ENCODE results near the gene CROCC2. TPM values are rescaled to one million over a fixed set of nuclear protein-coding genes. Genes with fewer than 3 reads are reported as not detected.

Gene CROCC2
- total and polyA plus RNA-seq, 2 of the 13 experiments (the other 11 are each of a cell fraction or from before 2014, with no cell fraction given) = not detected

DNA sequence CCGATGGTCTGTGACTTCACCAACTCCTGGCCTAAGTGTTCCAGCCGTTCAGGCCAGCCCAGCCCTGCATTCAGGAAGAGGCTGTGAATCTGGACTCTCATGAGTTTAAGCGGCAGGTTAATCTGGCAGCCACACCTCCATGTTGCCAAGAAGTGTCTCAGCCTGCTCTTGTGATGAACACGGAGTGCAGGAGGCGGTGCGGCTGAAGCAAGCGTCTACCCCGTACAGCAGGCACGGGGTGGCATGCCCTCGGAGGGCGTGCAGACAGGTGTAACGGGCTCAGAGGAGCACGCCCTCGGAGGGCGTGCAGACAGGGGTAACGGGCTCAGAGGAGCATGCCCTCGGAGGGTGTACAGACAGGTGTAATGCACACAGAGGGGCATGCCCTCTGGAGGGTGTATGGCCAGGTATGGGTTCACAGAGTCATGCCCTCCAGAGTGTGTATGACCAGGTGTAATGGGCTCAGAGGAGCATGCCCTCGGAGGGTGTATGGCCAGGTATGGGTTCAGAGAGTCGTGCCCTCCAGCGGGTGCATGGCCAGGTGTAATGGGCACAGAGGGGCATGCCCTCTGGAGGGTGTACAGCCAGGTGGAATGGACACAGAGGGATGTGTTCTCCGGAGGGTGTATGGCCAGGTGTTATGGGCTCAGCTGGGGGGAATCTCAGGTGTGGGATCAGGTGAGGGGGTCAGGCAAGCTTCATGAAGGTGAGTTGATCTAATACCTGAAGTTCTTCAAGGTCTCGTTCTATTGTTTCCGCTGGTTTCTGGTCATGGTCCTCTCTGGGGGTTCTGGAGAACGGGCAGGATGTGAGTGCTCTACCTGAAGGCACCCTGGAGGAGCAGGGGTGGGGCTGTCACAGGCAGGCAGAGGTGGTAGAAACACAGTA lies 22.6 kb downstream of the CROCC2 start (continued):
- TF ChIP-seq ATF7 (IDR thresholded peaks at IDR 0.05) (no peak), ATF7 (CRISPR knock-in tag; IDR thresholded peaks at IDR 0.05) (no peak), FOSL1 (CRISPR knock-in tag; IDR thresholded peaks at IDR 0.05; ENCODE audit: borderline replicate concordance) (no peak)

DNA sequence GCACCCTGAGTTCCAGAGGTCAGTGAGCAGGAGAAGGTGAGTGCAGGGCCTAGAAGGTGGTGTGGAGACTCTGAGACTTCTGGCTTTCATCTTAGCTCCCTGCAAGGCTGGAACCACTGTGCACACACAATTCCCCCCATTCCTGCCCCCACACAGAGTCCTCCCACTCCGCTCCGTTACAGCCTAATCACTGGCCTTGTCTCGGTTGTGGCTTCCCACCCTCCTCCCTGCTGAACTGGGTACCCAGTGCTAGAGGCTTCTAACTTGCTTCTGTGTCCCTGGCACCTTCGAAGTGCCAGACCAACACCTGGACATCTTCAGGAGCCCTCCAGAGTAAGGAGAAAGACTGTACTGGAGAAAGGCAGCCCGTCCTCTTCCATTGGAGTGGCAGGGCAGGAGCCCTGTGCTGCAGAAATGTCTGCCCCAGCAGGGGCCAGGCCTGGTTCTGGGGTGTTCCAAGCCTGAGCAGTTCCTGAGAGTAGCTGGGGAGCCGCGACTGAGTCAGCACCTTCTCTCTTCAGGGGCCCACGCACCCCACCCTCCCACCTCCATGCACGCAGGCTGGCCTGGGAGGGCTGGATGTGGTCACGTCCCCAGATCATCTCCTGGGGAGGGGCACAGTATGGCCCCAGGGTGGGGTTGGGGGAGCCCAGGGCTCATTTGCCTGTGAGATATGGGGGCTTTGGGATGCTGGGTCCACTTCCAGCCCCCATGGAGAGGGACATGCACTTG lies 23.4 kb downstream of the CROCC2 start:
- ChIA-PET CTCF (ENCODE audit: low intra/inter-chr PET ratio, low total read pairs) (no interaction called here), POLR2A (no interaction called here)
- Histone ChIP-seq H3K9ac (ENCODE audit: insufficient read depth, low read depth, low read length) (no peak overlapping the region), H3K27me3 (ENCODE audit: control insufficient read depth in 1 of 2, insufficient read depth in 2 of 2, low read length in 2 of 2) (peaks cover 32 to 92% of the 10 kb centered on the region in 2 experiments), H3K9me3 (ENCODE audit: low read length) (no peaks in the 10 kb centered on the region), H3K79me2 (ENCODE audit: insufficient read depth, low read length) (no peaks in the 10 kb centered on the region), H3K36me3 (replicated peaks in 1 of 2; ENCODE audit: control insufficient read depth in 1 of 2, insufficient read depth in 2 of 2, low read length in 2 of 2) (no peaks in the 10 kb centered on the region), H3K4me1 (ENCODE audit: insufficient read depth, low read length) (peaks cover 10% of the 10 kb centered on the region; the same call in 1 of the 2 replicates), H2AFZ (ENCODE audit: low read length) (no peak overlapping the region), H3K4me3 (replicated peaks in 1 of 3; ENCODE audit: insufficient read depth in 1 of 3, low read depth in 2 of 3, low read length in 3 of 3) (no peak overlapping the region), H3K4me2 (ENCODE audit: low read depth, low read length) (no peak overlapping the region), H4K20me1 (ENCODE audit: insufficient read depth, low read length) (no peaks in the 10 kb centered on the region), H3K27ac (ENCODE audit: extremely low read length, insufficient read depth, low read length) (no peak overlapping the region)
- intact Hi-C loops (cut with micrococcal nuclease; ENCODE audit: unreplicated experiment) (no loop called here), in situ Hi-C loops (cut with HindIII; ENCODE audit: extremely low pct_ligation_motif_present, low pct_unique_long_range_greater_than_20kb) (no loop called here)
- ATAC-seq (no peak), DNase-seq (ENCODE audit: low spot score) (no peak), FAIRE-seq (no peak)
- no TSS peak for BruUV-seq (replicated peaks)
- 15% methylated on average over 9 of the region's 10 CpGs for WGBS (ENCODE audit: low lambda C conversion rate)
- TF ChIP-seq ZNF33B (CRISPR knock-in tag; IDR thresholded peaks at IDR 0.05) (no peak), BCL6 (CRISPR knock-in tag; IDR thresholded peaks at IDR 0.05) (no peak)

Data from HepG2 (cell line).